HepG2 (cell line): ENCODE results near the gene ZDHHC18. TPM values are rescaled to one million over a fixed set of nuclear protein-coding genes. Genes with fewer than 3 reads are reported as not detected.

ENCODE experiments used
- AGO1 ChIP-seq: fragments of 200-400 bp; formaldehyde crosslinking; IDR thresholded peaks from 2 replicates; pipeline ENCODE4 v1.6.1; 2017; ENCODE audit warnings: mild to moderate bottlenecking, low read depth, low read length, moderate library complexity; ENCODE audit not compliant: poor library complexity, severe bottlenecking
- AGO2 ChIP-seq: fragments of 200-400 bp; formaldehyde crosslinking; optimal IDR thresholded peaks from 2 replicates; pipeline ENCODE3; 2017; ENCODE audit warnings: mild to moderate bottlenecking, low read depth, low read length, moderate library complexity
- ATAD3A ChIP-seq: sonication (generic); formaldehyde crosslinking; IDR thresholded peaks from 2 replicates; pipeline ENCODE4 v1.4.0; 2020; ENCODE audit warnings: missing genetic modification reagents
- CHD4 ChIP-seq: fragments of 200-600 bp; sonication (generic); IDR thresholded peaks from 2 replicates; pipeline ENCODE4 v1.7.0; 2017; ENCODE audit warnings: mild to moderate bottlenecking, low read length, borderline replicate concordance
- EP300 ChIP-seq, 3 experiments: sonication (generic) in 1 of 3; formaldehyde crosslinking in 1 of 3; IDR thresholded peaks; 2 replicates each; pipeline versions ENCODE4 v1.5.1 to v1.6.1; 2011 to 2020; ENCODE audit warnings: low read depth in 2 of 3, low read length in 2 of 3, borderline replicate concordance in 1 of 3, improper control_type of control experiment in 1 of 3, mild to moderate bottlenecking in 1 of 3, missing genetic modification reagents in 1 of 3, moderate library complexity in 1 of 3
- FIP1L1 ChIP-seq: fragments of 200-400 bp; formaldehyde crosslinking; IDR thresholded peaks from 2 replicates; pipeline ENCODE4 v1.6.1; 2018; ENCODE audit warnings: low read depth, mild to moderate bottlenecking, low read length, moderate library complexity, borderline replicate concordance; ENCODE audit not compliant: insufficient read depth
- HMG20A ChIP-seq: IDR thresholded peaks from 2 replicates; pipeline ENCODE4 v1.6.1; 2016; ENCODE audit warnings: borderline replicate concordance
- HOXA9 ChIP-seq: sonication (generic); formaldehyde crosslinking; IDR thresholded peaks from 2 replicates; pipeline ENCODE4 v1.8.1; 2022; ENCODE audit warnings: missing genetic modification reagents, mild to moderate bottlenecking, moderate library complexity, borderline replicate concordance
- REXO4 ChIP-seq: sonication (generic); formaldehyde crosslinking; IDR thresholded peaks from 2 replicates; pipeline ENCODE4 v1.8.0; 2022; ENCODE audit warnings: missing genetic modification reagents, mild to moderate bottlenecking, borderline replicate concordance
- SP5 ChIP-seq: IDR thresholded peaks from 2 replicates; pipeline ENCODE4 v1.6.1; 2016; ENCODE audit warnings: low read depth, borderline replicate concordance
- THAP11 ChIP-seq: IDR thresholded peaks from 2 replicates; pipeline ENCODE4 v1.6.1; 2016; ENCODE audit warnings: missing biosample characterization, missing genetic modification reagents
- ZFP36L2 ChIP-seq: sonication (generic); formaldehyde crosslinking; IDR thresholded peaks from 2 replicates; pipeline ENCODE4 v1.4.0; 2020; ENCODE audit warnings: missing genetic modification reagents
- ZFP41 ChIP-seq: sonication (generic); formaldehyde crosslinking; IDR thresholded peaks from 2 replicates; pipeline ENCODE4 v1.4.0; 2020; ENCODE audit warnings: mild to moderate bottlenecking, missing genetic modification reagents, borderline replicate concordance
- ZNF230 ChIP-seq: sonication (generic); formaldehyde crosslinking; IDR thresholded peaks from 2 replicates; pipeline ENCODE4 v1.4.0; 2020; ENCODE audit warnings: mild to moderate bottlenecking, missing genetic modification reagents
- ZNF282 ChIP-seq: fragments of 450-650 bp; IDR thresholded peaks from 2 replicates; pipeline ENCODE4 v1.6.1; 2018; ENCODE audit not compliant: partially characterized antibody
- ZNF484 ChIP-seq: sonication (generic); formaldehyde crosslinking; IDR thresholded peaks from 2 replicates; pipeline ENCODE4 v1.5.1; 2020; ENCODE audit warnings: mild to moderate bottlenecking, low read depth, missing genetic modification reagents, borderline replicate concordance
- ZNF644 ChIP-seq: IDR thresholded peaks from 2 replicates; pipeline ENCODE4 v1.6.1; 2016; ENCODE audit warnings: low read depth
- ZNF7 ChIP-seq: IDR thresholded peaks from 2 replicates; pipeline ENCODE4 v1.6.1; 2016; ENCODE audit warnings: missing biosample characterization, missing genetic modification reagents
- ZNF703 ChIP-seq: sonication (generic); formaldehyde crosslinking; IDR thresholded peaks from 2 replicates; pipeline ENCODE4 v1.5.1; 2020; ENCODE audit warnings: missing genetic modification reagents, mild to moderate bottlenecking, moderate library complexity, borderline replicate concordance
- polyA plus RNA-seq, 8 experiments: library from polyadenylated mRNA; depleted of rRNA in 3 of 8; stranded (reverse) in 7 of 8; unstranded in 1 of 8; fragments of >200 nt; fragmentation: Illumina TruSeq in 4 of 8; extraction: Trizol in 4 of 8; gene quantifications; 2 replicates each; pipeline versions ENCODE4 v1.2.1 to v1.2.3, GENCODE V29; 2011 to 2016; ENCODE audit warnings: low read depth in 4 of 8, missing spikeins in 1 of 8, mixed read lengths in 1 of 8; ENCODE audit not compliant: insufficient read depth in 1 of 8
- total RNA-seq, 5 experiments: library from RNA; depleted of rRNA; stranded (reverse); fragments of >200 nt; fragmentation: Illumina TruSeq; extraction: Trizol; gene quantifications; 2 replicates each; pipeline ENCODE4 v1.2.3, GENCODE V29; 2016; ENCODE audit warnings: low read depth in 1 of 5
- TF ChIP-seq, protein P1 (sequence below): IDR thresholded peaks from 2 replicates; pipeline ENCODE4 v1.6.1; 2016; ENCODE audit warnings: missing compliant biosample characterization, missing genetic modification reagents, borderline replicate concordance
- TF ChIP-seq, protein P2 (sequence below): sonication (generic); formaldehyde crosslinking; IDR thresholded peaks from 2 replicates; pipeline ENCODE4 v1.5.1; 2020; ENCODE audit warnings: mild to moderate bottlenecking, missing genetic modification reagents, borderline replicate concordance
- TF ChIP-seq, protein P3 (sequence below): sonication (generic); formaldehyde crosslinking; IDR thresholded peaks from 2 replicates; pipeline ENCODE4 v1.5.0; 2020; ENCODE audit warnings: missing genetic modification reagents

ZDHHC18 gene
- total and polyA plus RNA-seq, 2 of the 13 experiments (the other 11 are each of a cell fraction or from before 2014, with no cell fraction given) = 13.2 to 35.3 TPM

DNA sequence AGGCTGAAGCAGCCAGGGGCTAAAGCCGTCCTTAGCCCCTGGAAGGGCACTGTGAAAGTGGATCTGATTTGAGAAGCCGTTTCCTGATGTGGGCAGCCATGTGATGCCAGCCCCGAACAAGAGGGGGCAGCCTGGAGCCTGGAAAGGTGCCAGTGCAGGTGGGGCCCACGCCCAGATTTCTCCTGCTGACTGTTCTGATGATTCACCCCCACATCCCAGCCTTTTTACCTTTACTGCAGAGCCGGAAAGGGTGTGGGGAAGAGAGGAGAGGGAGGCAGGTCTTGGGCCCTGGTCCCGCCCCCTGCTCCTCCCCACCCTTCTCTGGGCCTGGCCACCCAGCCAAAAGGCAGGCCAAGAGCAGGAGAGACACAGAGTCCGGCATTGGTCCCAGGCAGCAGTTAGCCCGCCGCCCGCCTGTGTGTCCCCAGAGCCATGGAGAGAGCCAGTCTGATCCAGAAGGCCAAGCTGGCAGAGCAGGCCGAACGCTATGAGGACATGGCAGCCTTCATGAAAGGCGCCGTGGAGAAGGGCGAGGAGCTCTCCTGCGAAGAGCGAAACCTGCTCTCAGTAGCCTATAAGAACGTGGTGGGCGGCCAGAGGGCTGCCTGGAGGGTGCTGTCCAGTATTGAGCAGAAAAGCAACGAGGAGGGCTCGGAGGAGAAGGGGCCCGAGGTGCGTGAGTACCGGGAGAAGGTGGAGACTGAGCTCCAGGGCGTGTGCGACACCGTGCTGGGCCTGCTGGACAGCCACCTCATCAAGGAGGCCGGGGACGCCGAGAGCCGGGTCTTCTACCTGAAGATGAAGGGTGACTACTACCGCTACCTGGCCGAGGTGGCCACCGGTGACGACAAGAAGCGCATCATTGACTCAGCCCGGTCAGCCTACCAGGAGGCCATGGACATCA lies 36.5 kb downstream of the ZDHHC18 start, which contains the start of gene SFN (continued):
- TF ChIP-seq, protein P1, sequence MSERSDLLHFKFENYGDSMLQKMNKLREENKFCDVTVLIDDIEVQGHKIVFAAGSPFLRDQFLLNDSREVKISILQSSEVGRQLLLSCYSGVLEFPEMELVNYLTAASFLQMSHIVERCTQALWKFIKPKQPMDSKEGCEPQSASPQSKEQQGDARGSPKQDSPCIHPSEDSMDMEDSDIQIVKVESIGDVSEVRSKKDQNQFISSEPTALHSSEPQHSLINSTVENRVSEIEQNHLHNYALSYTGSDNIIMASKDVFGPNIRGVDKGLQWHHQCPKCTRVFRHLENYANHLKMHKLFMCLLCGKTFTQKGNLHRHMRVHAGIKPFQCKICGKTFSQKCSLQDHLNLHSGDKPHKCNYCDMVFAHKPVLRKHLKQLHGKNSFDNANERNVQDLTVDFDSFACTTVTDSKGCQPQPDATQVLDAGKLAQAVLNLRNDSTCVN (CRISPR knock-in tag) = no peak
- TF ChIP-seq ZNF7 (CRISPR knock-in tag) (no peak), SP5 (CRISPR knock-in tag) (peak; percentile 58; the same call in 1 of the 2 replicates), REXO4 (CRISPR knock-in tag) (no peak), ZNF282 (no peak), EP300 (IDR thresholded peaks at IDR 0.05; ENCODE audit: low read depth in 2 of 2, low read length in 2 of 2) (no peak), EP300 (CRISPR knock-in tag; IDR thresholded peaks at IDR 0.05; ENCODE audit: borderline replicate concordance) (no peak), HMG20A (CRISPR knock-in tag) (no peak), AGO1 (no peak), ZNF703 (no peak), ZNF230 (CRISPR knock-in tag) (no peak), THAP11 (CRISPR knock-in tag) (peak; percentile 41; the same call in 1 of the 2 replicates), ATAD3A (CRISPR knock-in tag) (no peak), FIP1L1 (no peak), ZFP41 (no peak), ZFP36L2 (CRISPR knock-in tag) (no peak), AGO2 (no peak), HOXA9 (no peak), ZNF644 (CRISPR knock-in tag) (no peak), CHD4 (no peak), ZNF484 (CRISPR knock-in tag) (no peak)
- TF ChIP-seq, protein P2, sequence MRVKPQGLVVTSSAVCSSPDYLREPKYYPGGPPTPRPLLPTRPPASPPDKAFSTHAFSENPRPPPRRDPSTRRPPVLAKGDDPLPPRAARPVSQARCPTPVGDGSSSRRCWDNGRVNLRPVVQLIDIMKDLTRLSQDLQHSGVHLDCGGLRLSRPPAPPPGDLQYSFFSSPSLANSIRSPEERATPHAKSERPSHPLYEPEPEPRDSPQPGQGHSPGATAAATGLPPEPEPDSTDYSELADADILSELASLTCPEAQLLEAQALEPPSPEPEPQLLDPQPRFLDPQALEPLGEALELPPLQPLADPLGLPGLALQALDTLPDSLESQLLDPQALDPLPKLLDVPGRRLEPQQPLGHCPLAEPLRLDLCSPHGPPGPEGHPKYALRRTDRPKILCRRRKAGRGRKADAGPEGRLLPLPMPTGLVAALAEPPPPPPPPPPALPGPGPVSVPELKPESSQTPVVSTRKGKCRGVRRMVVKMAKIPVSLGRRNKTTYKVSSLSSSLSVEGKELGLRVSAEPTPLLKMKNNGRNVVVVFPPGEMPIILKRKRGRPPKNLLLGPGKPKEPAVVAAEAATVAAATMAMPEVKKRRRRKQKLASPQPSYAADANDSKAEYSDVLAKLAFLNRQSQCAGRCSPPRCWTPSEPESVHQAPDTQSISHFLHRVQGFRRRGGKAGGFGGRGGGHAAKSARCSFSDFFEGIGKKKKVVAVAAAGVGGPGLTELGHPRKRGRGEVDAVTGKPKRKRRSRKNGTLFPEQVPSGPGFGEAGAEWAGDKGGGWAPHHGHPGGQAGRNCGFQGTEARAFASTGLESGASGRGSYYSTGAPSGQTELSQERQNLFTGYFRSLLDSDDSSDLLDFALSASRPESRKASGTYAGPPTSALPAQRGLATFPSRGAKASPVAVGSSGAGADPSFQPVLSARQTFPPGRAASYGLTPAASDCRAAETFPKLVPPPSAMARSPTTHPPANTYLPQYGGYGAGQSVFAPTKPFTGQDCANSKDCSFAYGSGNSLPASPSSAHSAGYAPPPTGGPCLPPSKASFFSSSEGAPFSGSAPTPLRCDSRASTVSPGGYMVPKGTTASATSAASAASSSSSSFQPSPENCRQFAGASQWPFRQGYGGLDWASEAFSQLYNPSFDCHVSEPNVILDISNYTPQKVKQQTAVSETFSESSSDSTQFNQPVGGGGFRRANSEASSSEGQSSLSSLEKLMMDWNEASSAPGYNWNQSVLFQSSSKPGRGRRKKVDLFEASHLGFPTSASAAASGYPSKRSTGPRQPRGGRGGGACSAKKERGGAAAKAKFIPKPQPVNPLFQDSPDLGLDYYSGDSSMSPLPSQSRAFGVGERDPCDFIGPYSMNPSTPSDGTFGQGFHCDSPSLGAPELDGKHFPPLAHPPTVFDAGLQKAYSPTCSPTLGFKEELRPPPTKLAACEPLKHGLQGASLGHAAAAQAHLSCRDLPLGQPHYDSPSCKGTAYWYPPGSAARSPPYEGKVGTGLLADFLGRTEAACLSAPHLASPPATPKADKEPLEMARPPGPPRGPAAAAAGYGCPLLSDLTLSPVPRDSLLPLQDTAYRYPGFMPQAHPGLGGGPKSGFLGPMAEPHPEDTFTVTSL = no peak
- TF ChIP-seq, protein P3, sequence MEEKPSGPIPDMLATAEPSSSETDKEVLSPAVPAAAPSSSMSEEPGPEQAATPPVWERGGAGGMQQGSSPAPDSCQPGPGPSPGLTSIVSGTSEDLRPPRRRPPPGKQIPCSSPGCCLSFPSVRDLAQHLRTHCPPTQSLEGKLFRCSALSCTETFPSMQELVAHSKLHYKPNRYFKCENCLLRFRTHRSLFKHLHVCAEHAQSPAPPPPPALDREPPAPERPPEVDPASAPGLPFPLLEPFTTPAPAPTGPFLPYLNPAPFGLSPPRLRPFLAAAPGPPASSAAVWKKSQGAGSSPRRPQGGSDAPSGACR = no peak
